SU-DHL-6 (cell line): ENCODE measurements around the gene SLC34A3.

Experiments
- H2AFZ ChIP-seq: fragments of 200-600 bp; sonication (generic); 2 replicates; pipeline ENCODE4 v1.6.1; 2014; ENCODE audit warnings: low read depth, mild to moderate bottlenecking, moderate library complexity, mixed read lengths, antibody characterized with exemption, low read length; ENCODE audit not compliant: severe bottlenecking
- H3F3A ChIP-seq: fragments of 200-600 bp; shearing (Covaris generic); 2 replicates; pipeline ENCODE4 v1.6.0; 2016; ENCODE audit warnings: antibody characterized with exemption, mild to moderate bottlenecking; ENCODE audit not compliant: insufficient read depth
- H3K27ac ChIP-seq: fragments of 200-600 bp; sonication (generic); 2 replicates; pipeline ENCODE4 v1.5.1; 2016; ENCODE audit warnings: low read depth, mild to moderate bottlenecking, low read length, moderate library complexity, mixed read lengths
- H3K27me3 ChIP-seq: fragments of 200-600 bp; sonication (generic), shearing (Covaris generic); 2 replicates; pipeline ENCODE4 v1.6.0; 2014; ENCODE audit warnings: mild to moderate bottlenecking, low read length
- H3K36me3 ChIP-seq: fragments of 200-600 bp; sonication (generic); 2 replicates; pipeline ENCODE4 v1.6.1; 2014; ENCODE audit warnings: mild to moderate bottlenecking, low read length, mixed read lengths
- H3K4me2 ChIP-seq: fragments of 300-600, 200-600 bp; shearing (Covaris generic), sonication (generic); 2 replicates; pipeline ENCODE4 v1.6.0; 2014; ENCODE audit warnings: low read length, low read depth, mild to moderate bottlenecking; ENCODE audit not compliant: poor library complexity, severe bottlenecking
- H3K4me3 ChIP-seq: fragments of 200-600 bp; sonication (generic); 2 replicates; pipeline ENCODE4 v1.5.1; 2014; ENCODE audit warnings: antibody characterized with exemption, low read length, mild to moderate bottlenecking, mixed read lengths; ENCODE audit not compliant: insufficient read depth, poor library complexity, severe bottlenecking
- H3K79me2 ChIP-seq: fragments of 200-600 bp; sonication (generic); 2 replicates; pipeline ENCODE4 v1.6.1; 2014; ENCODE audit warnings: mild to moderate bottlenecking, low read length, moderate library complexity; ENCODE audit not compliant: insufficient read depth
- H3K9ac ChIP-seq: fragments of 200-600 bp; sonication (generic); 2 replicates; pipeline ENCODE4 v1.7.0; 2014; ENCODE audit warnings: mild to moderate bottlenecking, low read length
- H3K9me2 ChIP-seq: fragments of 200-600 bp; sonication (generic); replicated peaks from 2 replicates; pipeline ENCODE4 v1.6.1; 2014; ENCODE audit warnings: low read length; ENCODE audit not compliant: insufficient read depth
- H3K9me3 ChIP-seq: fragments of 200-600 bp; sonication (generic); 2 replicates; pipeline ENCODE4 v1.6.1; 2014; ENCODE audit warnings: low read length, mixed read lengths; ENCODE audit not compliant: insufficient read depth
- H4K20me1 ChIP-seq: fragments of 200-600 bp; sonication (generic); 2 replicates; pipeline ENCODE4 v1.6.1; 2014; ENCODE audit warnings: low read depth, mild to moderate bottlenecking, antibody characterized with exemption, low read length, moderate library complexity, mixed read lengths
- CTCF ChIP-seq: fragments of 200-600 bp; sonication (generic); IDR thresholded peaks from one replicate; pipeline ENCODE4 v1.5.1; 2017; ENCODE audit warnings: antibody characterized with exemption, mild to moderate bottlenecking, low read length, moderate library complexity; ENCODE audit not compliant: insufficient read depth, poor library complexity, severe bottlenecking
- EZH2phosphoT487 ChIP-seq: fragments of 200-600 bp; sonication (generic), shearing (Covaris generic); conservative IDR thresholded peaks from 2 replicates; pipeline ENCODE4 v1.6.1; 2018; ENCODE audit warnings: mild to moderate bottlenecking, antibody characterized with exemption, low read length, moderate library complexity, mixed read lengths

The SLC34A3 gene

GRCh38 chr9:137225699-137226331 is 4.9 kb upstream of the SLC34A3 start:
- Histone ChIP-seq H3K79me2 (no peaks in the 10 kb centered on the region), H4K20me1 (no peaks in the 10 kb centered on the region), H3K9me3 (no peaks in the 10 kb centered on the region), H3K4me2 (no peak overlapping the region), H3K9me2 (no peaks in the 10 kb centered on the region), H3F3A (no peaks in the 10 kb centered on the region), H3K36me3 (no peaks in the 10 kb centered on the region), H3K27ac (no peak overlapping the region), H3K27me3 (no peaks in the 10 kb centered on the region), H3K4me3 (no peak overlapping the region), H2AFZ (no peak overlapping the region), H3K9ac (no peak overlapping the region)
- TF ChIP-seq EZH2phosphoT487 (no peak), CTCF (no peak)

GRCh38 chr9:137226338-137227053 is 4.2 kb upstream of the SLC34A3 start:
- H2AFZ ChIP-seq = no peak overlapping the region
- no peaks in the 10 kb centered on the region for H3K79me2 ChIP-seq
- H3K4me3 ChIP-seq = no peak overlapping the region
- H3K9me3 ChIP-seq = no peaks in the 10 kb centered on the region
- no peaks in the 10 kb centered on the region for H4K20me1 ChIP-seq
- H3K36me3 ChIP-seq = no peaks in the 10 kb centered on the region
- H3F3A ChIP-seq = no peaks in the 10 kb centered on the region
- H3K9ac ChIP-seq = no peak overlapping the region
- H3K9me2 ChIP-seq = no peaks in the 10 kb centered on the region
- H3K27me3 ChIP-seq = no peaks in the 10 kb centered on the region
- TF ChIP-seq EZH2phosphoT487 = no peak
- TF ChIP-seq CTCF = no peak
- H3K27ac ChIP-seq = no peak overlapping the region
- no peak overlapping the region for H3K4me2 ChIP-seq

GRCh38 chr9:137227054-137227852 is 3.4 kb upstream of the SLC34A3 start, which contains the start of gene RNF224:
TSS of gene RNF224 (plus strand) at chr9:137227502. CDS start at chr9:137228336, 834 bp downstream.
- H3K4me2 ChIP-seq = no peak within 1 kb of the TSS
- H3K27me3 ChIP-seq = no peaks in the 10 kb centered on the region
- no peak within 1 kb of the TSS for H3K9ac ChIP-seq
- H3K9me3 ChIP-seq = no peaks in the 10 kb centered on the region
- no peaks in the 10 kb centered on the region for H3K9me2 ChIP-seq
- no peak within 1 kb of the TSS for H3K27ac ChIP-seq
- H3K4me3 ChIP-seq = no peak within 1 kb of the TSS
- TF ChIP-seq EZH2phosphoT487 (no peak), CTCF (peak; percentile 84)
- no peak within 1 kb of the TSS for H2AFZ ChIP-seq
- no peaks in the 10 kb centered on the region for H4K20me1 ChIP-seq
- H3K36me3 ChIP-seq = no peaks in the 10 kb centered on the region
- no peaks in the 10 kb centered on the region for H3K79me2 ChIP-seq
- no peaks in the 10 kb centered on the region for H3F3A ChIP-seq
